RWPE1 (cell line): ENCODE measurements around the gene FGFR3.

Experiments used
- CTCF ChIA-PET: fragments of 350-600 bp; sonication (Branson Sonifier 250); formaldehyde crosslinking; extraction: SDS; loops from one replicate; lab custom pipeline; 2021; lab: Yijun Ruan, JAX
- POLR2A ChIA-PET: fragments of 400-600 bp; formaldehyde crosslinking; extraction: SDS; loops from one replicate; lab custom pipeline; 2020; ENCODE audit warnings: antibody characterized with exemption; ENCODE audit not compliant: low non-redundant PET; lab: Yijun Ruan, JAX
- DNase-seq: peaks from one replicate; pipeline ENCODE4 v3.0.0; 2012; ENCODE audit warnings: low spot score
- H3K27ac ChIP-seq: fragments of 450-650 bp; 2 replicates; pipeline ENCODE4 v1.5.1; 2017
- TF ChIP-seq, protein P1 (sequence below): fragments of 450-650 bp; conservative IDR thresholded peaks from 2 replicates; pipeline ENCODE4 v1.5.1; 2017; ENCODE audit warnings: low read depth, mild to moderate bottlenecking

Gene FGFR3

DNA sequence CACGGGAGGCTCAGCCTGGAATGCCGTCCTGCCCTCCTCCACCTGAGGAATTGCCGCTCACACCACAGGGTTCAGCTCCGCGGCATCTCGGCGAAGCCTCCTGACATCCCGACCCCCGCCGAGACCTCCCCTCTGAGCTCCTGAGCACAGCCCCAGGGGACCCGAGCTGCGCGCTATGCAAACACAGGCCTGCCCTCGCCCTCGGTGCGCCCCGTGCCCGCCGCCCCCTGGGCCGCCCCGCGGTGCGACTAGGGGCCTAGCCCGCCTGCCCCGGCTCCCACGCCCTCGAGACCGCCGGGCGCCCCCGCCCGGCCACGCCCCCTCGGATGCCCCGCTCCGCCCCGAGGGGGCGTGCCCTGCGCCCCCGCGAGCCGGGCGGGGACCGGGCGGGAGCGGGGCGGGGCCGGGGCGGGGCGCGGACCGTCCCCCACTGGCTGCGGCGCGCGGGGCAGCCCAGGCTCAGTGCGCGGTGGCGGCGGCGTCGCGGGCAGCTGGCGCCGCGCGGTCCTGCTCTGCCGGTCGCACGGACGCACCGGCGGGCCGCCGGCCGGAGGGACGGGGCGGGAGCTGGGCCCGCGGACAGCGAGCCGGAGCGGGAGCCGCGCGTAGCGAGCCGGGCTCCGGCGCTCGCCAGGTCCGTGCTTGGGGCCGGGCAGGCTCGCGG, at the start of gene FGFR3:
TSS of gene FGFR3 (plus strand) at position 462 of the 664 bp plus-strand sequence. CDS start 642 bp downstream, outside the sequence.
- ChIA-PET POLR2A (interaction anchor here (1.0 kb wide), 1 partner anchor 12 kb away, joined by 3 read pairs; no protein-coding TSS in a partner anchor), CTCF (interaction anchor here (2.0 kb wide), 1 partner anchor 17 kb away, joined by 7 read pairs; no protein-coding TSS in a partner anchor)
- peak within 1 kb of the TSS; percentile 91 for H3K27ac ChIP-seq
- DNase-seq, result peak; percentile 81
- TF ChIP-seq, protein P1, sequence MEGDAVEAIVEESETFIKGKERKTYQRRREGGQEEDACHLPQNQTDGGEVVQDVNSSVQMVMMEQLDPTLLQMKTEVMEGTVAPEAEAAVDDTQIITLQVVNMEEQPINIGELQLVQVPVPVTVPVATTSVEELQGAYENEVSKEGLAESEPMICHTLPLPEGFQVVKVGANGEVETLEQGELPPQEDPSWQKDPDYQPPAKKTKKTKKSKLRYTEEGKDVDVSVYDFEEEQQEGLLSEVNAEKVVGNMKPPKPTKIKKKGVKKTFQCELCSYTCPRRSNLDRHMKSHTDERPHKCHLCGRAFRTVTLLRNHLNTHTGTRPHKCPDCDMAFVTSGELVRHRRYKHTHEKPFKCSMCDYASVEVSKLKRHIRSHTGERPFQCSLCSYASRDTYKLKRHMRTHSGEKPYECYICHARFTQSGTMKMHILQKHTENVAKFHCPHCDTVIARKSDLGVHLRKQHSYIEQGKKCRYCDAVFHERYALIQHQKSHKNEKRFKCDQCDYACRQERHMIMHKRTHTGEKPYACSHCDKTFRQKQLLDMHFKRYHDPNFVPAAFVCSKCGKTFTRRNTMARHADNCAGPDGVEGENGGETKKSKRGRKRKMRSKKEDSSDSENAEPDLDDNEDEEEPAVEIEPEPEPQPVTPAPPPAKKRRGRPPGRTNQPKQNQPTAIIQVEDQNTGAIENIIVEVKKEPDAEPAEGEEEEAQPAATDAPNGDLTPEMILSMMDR, result no peak

DNA sequence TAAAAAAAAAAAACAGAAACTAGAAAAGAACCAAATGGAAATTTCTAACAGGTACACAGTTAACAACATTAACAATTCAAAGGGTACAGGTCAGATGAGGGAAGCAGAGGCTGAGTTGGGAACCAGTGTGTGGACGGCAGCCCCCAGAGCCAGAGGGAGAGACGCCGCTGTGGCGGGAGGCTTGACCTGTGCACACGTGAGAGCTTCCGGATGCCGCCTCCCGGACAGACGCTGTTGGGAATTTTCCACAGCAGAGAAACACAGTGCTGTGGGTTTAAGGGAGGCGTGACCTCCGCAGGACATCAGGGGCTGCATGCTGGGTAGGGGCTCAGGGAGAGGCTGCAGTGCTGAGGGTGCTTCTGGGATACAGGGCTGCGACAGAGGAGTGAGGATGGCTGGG, 49.5 kb upstream of the FGFR3 start:
- DNase-seq, result no peak
- ChIA-PET CTCF (interaction anchor here (0.6 to 0.7 kb wide), 2 partner anchors 69 to 166 kb away, joined by 3 to 5 read pairs; no protein-coding TSS in a partner anchor), POLR2A (no interaction called here)
- TF ChIP-seq, protein P1, result no peak
- H3K27ac ChIP-seq, result peak overlapping the region; percentile 53

- POLR2A ChIA-PET, result no interaction called here
- no peak for DNase-seq
- CTCF ChIA-PET, result interaction anchor here (0.6 to 0.9 kb wide), 3 partner anchors 51 to 166 kb away, joined by 3 to 5 read pairs (median 3); no protein-coding TSS in a partner anchor
- H3K27ac ChIP-seq, result peak overlapping the region; percentile 53
- TF ChIP-seq, protein P1, result no peak
These were observed 49.1 kb upstream of the FGFR3 start for GRCh38 chr4:1743975-1744374.

GRCh38 chr4:1744552-1744951, 48.5 kb upstream of the FGFR3 start:
- CTCF ChIA-PET, result interaction anchor here (0.7 to 4.4 kb wide), 3 partner anchors 51 to 68 kb away, joined by 3 to 56 read pairs (median 5); no protein-coding TSS in a partner anchor
- POLR2A ChIA-PET, result no interaction called here
- TF ChIP-seq, protein P1, result no peak
- no peak for DNase-seq
- H3K27ac ChIP-seq, result peak overlapping the region; percentile 53

DNA sequence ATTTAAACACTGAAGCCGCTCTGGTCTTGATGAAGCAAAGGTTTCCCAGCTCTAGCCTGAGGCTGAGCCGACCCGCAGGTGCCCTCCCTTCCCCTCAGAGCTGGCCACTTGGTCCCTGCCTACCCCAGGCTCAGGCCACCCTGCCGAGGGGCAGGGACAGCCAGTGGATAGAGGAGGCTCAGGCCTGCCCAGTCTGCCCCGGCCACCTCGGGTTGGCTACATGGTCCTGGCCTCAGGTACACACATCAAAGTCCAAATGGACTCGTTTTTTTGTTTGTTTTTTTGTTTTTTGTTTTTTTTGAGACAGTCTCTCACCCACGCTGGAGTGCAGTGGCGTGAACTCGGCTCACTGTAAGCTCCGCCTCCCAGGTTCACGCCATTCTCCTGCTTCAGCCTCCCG, 47.9 kb upstream of the FGFR3 start:
- ChIA-PET CTCF (interaction anchor here (0.6 to 4.4 kb wide), 5 partner anchors 11 to 470 kb away, joined by 3 to 56 read pairs (median 3); no protein-coding TSS in a partner anchor), POLR2A (no interaction called here)
- H3K27ac ChIP-seq, result peak overlapping the region; percentile 53
- TF ChIP-seq, protein P1, result no peak
- no peak for DNase-seq

GRCh38 chr4:1745697-1746096, 47.4 kb upstream of the FGFR3 start:
- DNase-seq, result no peak
- H3K27ac ChIP-seq, result peak overlapping the region; percentile 53
- TF ChIP-seq, protein P1, result no peak
- CTCF ChIA-PET, result interaction anchor here (0.6 to 4.4 kb wide), 5 partner anchors 12 to 470 kb away, joined by 3 to 56 read pairs (median 3); no protein-coding TSS in a partner anchor
- POLR2A ChIA-PET, result no interaction called here
